GM21576 (cell line): Measurements from ENCODE around the gene GINS2.
A peak's percentile ranks its signal among the peaks of the same experiment; 100 is the strongest.

Experiments
- ATAC-seq: cut with Tn5 transposase; IDR thresholded peaks from one replicate; pipeline ENCODE4 v1.9.1; 2021; ENCODE audit warnings: mild to moderate bottlenecking, moderate library complexity; ENCODE audit not compliant: unreplicated experiment

GINS2 gene

DNA sequence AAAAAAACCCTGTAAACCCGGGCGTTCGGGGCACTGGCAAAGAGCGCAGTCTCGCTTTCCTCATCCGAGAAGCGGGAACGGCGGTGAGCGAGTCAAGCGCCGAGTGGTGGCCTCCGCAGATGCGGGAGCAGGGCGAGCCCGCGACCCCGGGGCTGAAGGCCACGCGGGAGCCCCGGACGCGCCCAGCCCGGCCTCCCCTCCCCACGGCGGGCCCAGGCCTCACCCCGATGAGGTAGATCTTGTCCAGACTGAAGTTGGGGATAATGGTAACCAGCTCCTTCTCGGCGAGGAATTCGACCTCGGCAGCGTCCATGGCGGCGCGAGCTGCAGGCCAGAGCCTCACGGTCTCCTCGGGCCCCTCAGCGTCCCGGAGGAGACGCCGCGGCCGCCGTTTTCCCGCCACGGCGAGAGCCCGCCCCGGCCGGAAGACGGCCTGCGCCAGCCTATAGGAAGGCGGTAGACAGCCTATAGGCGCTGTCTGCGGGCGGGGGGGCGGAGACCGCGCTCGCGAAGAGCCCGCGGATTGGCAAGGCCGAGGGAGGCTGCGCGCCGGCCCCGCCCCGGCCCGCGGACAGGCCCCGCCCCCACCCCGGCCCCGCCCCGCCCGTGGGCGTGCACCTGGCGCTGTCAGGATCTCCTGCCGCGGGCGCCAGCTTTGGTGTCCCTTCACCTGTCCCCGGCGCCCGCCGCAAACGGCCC, at the start of gene GINS2:
TSS of gene GINS2 (minus strand) at position 369 of the 699 bp plus-strand sequence. CDS start at position 313, 56 bp downstream.
- ATAC-seq: peak; percentile 87

DNA sequence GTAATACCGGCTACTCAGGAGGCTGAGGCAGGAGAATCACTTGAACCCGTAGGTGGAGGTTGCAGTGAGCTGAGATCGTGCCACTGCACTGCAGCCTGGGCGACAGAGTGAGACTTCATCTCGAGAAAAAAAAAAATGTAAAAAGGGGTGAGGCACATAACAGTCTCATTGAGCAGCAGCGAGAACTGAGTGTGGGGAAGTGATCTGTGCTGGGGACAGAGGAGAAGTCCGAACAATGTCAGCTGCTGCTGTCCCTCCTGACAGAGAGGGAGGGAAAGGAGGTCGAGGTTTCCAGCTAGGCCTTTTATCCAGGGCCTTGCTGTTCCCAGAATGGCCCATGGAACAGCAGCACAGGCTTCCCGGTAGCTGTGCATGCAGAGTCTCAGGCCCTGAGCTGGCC, 48.2 kb upstream of the GINS2 start:
- ATAC-seq: no peak

DNA sequence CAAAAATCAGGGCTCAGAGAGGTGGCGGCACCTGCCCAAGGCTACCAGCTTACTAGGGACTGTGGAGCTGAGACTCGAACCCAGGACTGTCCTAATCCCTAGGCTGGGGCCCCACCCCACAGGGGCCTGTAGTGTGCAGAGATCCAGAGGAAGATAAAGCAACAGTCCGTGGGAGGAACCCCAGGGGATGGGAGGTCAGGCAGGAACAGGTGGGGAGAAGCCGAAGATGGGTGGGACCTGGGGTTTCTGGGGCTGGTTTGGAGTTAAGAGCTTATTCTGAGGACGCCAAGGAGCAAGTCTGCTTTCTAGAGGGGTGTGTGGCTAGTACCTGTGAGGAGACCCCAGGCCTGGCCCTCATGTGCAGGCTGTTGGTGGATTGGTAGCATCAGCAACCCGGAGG, 47.2 kb upstream of the GINS2 start:
- no peak for ATAC-seq

DNA sequence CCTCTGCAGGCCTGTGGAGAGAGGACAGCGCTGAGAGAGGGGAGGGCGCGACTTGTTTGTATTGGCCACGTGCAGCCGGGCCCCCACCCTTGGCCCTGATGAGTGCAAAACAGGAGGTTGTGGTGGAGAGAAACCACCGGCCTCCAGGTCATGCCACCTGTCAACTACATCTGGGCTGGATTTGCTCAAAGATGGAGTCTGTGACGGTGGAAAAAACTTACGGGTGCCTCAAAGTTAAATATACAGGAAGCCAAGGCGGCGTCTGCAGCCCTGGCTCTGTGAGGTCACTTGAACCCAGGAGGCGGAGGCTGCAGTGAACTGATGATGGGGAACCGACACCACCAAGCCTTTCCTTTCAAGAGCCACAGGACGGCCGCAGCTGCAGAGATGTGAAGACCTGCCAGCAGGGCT, 46.5 kb upstream of the GINS2 start:
- peak; percentile 86 for ATAC-seq

DNA sequence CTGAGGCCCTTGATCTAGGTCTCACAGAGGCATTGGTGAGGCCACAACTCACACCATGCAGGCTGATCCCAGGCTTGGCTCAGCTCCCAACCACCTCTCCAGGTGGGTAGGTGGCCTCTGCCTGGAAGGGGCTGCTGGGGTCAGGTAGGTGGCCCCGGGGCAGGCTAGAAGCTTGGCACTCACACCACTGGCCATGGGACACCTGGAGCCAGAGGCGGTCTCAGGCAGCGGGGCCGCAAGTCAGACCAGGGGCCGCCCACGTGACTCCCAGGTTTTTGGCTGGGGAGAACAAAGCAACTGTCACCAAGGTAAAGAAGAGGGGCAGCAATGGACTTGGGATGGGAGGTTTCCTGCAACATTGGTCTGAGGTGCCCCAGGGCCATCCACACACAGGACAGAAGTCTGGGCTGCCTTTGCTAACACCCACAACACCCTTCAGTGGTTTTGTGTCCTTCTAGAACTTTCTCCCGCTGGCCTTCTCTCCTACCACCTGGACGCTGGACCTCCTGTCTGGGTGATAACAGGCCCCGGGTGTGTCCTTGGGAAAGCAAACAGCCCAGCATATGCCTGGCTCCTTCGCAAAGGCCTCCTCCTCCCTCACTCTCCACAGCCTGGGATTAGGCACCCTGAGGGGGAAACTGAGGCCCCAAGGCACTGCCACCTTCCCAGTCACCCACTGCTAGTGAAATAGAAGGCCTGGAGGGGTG, 45.7 kb upstream of the GINS2 start:
- ATAC-seq: no peak

DNA sequence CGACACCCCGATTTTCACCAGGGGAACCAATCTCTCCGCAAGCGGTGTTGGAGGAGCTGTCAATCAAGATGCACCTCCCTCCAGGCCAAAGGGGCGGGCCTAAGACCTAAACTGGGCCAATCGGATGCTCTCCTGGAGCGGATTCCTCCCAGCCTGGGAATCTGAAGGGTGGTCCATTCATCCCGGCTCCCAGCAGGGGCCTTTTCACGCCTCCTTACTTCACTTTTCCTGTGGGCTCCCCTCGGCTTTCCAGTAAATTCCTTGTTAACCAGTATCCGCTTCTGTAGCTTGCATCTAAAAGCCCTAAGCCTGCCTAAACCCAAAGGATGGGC, 45.1 kb upstream of the GINS2 start:
- no peak for ATAC-seq

DNA sequence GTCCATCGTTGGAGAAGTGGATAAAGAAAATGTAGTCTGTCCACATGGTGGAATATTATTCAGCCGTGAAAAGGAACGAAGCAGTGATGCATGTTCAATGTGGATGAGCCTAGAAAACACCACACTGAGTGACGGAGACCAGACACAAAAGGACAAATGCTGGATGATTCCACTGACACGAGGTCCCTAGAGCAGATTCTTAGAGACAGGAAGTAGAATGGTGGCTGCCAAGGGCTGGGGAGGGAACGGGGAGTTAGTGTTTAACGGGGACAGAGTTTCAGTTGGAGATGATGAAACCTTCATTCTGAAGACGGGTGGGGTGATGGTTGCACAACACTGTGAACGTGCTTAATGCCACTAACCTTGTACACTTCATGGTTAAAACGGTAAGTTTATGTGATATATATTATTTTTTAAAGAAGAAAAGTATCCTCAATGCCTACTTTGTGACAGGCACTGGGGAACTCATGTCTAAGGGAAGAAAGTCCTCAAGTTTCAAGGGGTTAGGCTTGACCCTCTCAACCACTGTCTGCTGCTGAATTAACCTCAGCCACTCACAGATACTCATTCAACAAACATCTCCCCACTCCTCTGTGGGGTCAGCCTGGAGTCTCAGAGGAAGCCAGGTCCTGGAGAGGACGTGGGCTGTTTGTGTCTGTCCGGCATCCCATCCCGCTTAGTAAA, 44.5 kb upstream of the GINS2 start:
- ATAC-seq: no peak

DNA sequence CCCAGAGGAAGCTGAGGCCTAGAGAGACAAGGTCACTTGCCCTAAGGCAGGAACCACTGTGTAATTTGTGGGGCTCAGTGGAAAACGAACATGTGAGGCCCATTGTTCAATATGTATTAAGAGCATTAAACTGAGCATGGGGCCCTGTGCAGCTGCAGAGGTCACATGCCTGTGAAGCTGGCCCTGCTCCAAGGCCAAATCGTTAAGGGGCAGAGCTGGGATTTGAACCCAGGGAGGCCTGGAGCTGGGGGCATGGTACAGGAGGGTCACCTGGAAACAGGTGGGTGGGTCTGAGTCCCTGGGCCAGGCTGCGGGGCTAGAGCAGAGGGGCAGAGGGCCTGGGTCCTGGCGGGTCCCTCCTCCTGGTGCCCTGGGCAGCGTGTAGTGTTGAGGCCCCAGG, 42.4 kb upstream of the GINS2 start:
- ATAC-seq: no peak

DNA sequence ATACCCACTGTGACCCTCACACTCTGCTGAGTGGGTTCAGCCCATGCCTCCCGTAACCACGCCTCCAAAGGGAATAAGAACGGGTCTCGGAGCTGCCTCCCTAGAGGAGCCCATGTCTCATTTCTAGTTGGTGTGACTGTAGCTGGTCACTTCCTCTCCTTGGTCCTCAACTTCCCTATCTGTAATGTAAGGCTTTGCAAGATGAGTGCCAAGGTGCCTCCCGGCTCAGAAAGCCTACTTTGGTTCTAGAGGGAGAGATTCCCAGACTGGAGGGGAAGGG, 41.4 kb upstream of the GINS2 start:
- ATAC-seq: no peak

DNA sequence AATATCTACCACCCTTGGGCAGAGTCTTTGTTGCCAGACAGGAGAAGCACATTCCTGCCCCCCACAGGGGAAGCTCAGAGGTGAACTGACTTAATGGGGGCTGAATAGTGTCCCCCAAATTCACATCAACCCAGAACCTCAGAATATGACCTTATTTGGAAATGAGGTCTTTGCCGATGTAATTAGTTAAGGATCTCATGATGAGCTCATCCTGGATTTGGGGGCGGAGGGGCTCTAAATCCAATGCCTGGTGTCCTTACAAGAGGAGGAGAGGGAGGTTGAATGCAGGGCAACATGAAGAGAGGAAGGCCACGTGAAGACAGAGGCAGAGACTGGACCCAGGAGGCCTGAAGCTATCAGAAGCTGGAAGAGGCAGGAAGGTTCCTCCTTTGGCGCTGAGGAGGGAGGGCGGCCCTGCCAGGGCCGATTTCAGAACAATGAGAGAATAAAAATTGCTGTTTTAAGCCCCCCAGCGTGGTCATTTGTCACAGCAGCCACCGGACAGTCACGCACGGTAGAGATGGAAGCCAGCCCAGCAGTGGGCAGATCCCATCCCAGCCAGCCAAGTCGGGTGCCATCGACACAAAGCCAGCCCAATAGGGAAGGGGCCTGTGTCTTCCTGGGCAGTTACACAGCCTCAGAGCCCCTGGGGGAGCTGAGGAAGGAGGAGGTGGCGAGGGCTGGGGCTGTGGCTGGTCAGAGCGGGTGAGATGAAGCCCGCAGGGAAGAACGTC, 40.9 kb upstream of the GINS2 start:
- ATAC-seq: no peak

DNA sequence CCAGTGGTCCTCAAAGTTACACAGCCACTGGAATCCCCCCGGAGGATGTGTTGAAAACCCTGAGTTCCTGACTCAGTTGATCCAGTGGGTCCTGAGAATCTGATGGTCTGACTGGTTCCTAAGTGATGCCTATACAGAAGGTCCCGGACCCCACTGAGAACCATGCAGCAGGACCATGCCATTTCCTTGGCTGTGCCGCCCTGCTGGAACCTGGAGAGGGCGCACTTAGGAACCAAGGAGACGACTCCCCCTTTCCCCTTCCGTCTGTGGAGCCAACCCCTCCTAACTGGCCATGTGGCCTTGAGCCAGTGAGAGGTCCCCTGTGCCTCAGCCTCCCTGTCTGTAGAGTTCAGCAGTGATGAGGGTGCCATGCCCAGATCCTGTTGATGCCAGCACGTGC, 40.1 kb upstream of the GINS2 start:
- no peak for ATAC-seq

DNA sequence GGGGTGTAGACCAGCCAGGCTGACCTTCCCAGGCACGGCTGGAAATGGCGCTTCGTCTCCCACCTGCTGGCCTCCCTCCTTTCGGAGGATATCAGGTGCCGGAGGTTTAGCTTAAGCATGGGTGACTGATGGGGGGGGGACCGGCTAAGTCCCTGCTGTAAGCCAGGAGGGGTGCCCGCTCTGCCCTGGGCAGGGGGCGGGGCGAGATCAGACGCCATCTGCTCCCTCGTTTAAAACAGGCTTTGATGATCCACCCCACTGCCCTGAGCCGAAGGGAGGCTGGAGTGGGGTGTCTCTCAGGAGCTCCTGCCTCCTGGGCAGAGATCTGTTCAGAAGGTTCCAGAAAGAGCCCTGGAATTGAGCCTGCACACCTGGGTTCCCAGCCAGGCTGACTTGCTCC, 36.2 kb upstream of the GINS2 start:
- ATAC-seq: no peak

DNA sequence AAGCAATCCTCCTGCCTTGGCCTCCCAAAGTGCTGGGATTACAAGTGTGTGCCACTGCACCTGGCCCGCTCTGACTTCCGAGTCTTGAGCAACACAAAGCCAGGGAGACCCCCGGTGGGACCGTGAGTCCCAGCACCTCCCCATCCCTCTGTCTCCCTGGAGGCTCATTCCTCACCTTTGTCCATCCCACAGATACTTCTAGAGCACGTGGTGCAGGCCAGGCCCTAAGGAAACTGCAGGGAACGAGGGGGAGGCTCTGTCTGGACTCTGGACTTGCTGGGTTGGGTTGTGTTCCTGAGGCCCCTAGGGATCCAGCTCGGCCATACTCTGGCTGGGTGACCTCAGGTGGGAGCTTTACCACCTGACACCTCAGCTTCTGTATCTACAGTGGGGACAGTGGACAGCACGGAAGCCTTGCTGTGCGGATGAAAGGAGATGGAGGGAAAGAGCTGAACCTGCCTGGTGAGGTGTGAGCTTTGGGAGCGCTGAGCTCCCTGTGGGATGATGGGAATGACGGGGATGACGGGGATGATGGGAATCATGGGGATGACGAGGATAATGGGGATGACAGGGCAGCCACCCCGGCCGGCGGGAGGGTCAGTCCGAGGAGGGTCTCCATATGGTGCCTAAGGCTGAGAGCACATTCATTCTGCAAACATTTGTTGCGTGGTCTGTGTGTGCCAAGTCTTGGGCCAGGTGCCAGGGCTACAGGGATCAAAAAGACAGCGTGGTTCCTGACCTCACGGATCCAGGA, 35.5 kb upstream of the GINS2 start:
- no peak for ATAC-seq

DNA sequence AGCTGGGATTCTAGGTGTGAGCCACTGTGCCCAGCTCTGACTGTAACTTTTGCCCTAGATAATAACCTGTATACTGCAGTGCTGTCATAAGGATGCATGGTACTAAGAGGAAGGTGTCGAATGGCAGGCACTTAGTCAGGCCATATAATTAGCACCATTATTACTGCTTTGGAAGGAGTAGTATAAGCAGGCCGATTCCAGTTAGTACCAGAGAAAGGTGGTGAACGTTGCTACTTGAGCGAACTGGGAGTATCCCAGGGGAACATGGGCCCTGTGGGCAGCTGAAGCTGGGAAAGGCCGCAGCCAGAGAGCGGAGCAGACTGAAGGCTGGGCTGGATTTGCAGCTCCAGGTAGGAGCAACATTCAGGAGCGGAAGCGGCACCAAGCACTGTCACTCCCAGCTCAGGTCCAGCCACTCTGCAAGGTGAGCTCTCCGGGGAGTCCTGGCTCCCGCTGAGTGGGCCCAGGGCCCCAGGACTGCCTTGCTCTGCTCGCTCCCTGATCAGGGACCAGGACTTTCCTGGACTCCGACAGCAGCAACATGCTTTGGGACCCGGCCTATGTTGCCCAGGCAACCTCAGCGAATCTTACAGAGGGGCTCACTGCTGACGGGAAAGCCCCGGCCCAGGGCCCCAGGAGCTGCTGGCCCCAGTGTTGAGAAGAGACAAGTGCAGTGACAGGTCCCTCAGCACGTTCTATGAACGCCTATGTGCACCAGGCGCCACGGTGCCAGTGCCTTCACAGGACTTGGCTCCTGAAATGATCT, 33.6 kb upstream of the GINS2 start:
- ATAC-seq: no peak

DNA sequence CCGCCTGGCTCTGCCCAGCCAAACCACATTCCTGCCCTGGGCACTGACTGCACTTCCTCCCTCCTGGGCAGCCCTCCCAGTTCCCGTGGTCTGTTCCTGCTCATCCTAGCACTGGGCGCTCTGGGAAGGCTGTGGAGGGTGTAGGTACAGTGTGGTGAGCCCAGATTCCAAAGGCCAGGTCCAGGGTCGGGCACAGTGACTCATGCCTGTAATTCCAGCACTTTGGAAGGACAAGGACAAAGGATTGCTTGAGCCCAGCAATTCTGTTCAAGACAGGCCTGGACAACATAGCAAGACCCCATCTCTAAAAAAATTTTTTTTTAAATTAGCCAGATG, 31.5 kb upstream of the GINS2 start:
- no peak for ATAC-seq

DNA sequence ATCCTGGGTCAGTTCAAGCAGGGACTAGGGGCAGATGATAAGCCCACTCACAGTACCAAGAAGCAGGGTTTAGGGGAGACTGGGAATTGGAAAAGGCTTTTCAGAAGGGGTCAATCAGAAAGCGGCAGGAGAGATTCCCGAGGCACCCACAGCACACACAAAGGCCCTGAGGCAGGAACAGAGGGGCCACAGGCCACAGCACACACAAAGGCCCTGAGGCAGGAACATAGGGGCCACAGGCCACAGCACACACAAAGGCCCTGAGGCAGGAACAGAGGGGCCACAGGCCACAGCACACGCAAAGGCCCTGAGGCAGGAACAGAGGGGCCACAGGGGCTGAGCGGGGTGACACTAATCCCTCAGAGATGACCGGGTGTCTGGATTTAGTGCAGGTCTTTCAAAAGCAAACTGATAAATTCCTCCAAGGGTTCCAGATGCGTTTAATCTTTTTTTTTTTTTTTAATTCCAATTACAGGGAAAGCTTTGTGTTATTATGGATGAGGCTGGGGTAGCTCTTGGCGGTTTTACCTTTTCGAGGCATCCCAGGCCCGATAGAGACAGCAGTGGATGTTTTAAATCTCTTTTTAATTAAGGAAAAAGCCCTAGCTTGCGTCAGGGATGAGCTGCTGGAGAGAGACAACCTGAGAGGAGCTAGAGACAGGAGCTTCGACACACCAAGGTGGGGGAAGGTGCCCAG, 31.0 kb upstream of the GINS2 start:
- ATAC-seq: no peak

DNA sequence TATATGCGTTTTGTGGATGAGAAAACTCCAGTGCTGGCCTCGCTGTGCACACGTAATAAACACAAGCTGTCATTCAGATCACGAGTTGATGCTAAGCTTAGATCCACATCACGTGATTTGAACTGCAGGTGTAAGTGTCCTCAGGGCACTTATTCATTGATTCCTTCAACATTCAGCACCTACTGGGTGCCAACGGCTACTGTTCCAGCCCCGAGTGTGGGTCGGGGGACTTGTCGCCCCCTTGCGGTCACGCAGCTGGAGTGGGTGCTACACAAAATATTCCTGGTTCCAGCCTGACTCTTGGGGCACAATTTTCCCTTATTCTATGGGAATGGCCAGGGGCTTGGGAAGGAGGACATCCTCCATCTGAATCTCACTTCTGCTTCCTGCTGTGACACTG, 29.9 kb upstream of the GINS2 start:
- ATAC-seq: no peak

DNA sequence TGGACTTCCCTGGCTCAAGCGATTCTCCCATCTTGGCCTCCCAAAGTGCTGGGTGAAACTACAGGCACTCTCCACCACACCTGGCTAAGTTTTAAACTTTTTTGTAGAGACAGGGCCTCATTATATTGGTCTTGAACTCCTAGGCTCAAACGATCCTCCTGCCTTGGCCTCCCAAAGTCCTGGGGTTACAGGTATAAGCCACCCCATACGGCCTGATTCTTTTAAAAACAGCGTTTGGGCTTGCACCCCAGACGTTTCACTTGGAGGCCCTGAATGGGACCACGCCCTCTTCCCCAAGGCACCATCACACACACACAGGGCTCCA, 29.4 kb upstream of the GINS2 start:
- ATAC-seq: no peak

DNA sequence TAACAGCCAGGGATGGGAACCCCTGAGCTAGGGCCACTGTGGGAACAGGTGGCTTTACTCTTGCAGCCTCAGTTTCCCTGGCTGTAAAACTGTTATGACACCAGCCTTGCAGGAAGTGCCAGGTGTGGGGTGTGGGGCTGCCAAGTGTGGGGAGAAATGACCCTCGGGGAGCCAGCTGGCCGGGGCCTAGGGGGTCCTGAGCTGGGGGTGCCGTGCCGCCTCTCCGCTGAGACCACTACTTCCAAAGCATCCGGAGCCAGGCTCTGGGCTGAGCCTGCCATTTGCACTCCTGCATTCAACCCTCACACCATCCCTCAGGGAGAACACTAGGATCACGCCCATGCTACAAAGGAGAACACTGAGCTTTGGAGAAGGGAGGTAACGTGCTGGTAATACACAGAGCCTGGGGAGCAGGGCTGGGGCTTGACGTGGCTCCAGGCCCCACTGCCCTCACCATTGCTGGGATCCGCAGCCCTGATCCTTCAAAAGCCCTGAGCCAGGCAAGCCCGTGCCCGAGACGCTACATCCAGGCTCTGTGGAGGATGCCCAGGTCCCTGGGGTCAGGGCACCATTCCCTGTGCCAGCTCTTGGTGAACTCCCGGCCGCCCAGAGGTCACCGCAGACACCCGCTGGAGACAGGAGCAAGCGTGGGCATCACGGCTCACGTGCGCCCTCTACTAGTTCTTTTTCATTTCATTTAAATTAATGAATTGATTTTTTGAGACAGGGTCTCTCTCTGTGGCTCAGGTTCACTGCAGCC, 28.8 kb upstream of the GINS2 start:
- no peak for ATAC-seq
